ENCODE results near the gene SETD4.

Gene SETD4

GRCh38 chr21:36008505-36008904 lies 51.8 kb downstream of the SETD4 start:
- DNase-seq (ENCODE audit: low spot score): no peak

GRCh38 chr21:36005879-36006400 lies 54.4 kb downstream of the SETD4 start:
- no peak for DNase-seq (ENCODE audit: low spot score)

- DNase-seq (ENCODE audit: low spot score): no peak
Measured at GRCh38 chr21:36005018-36005417, 55.3 kb downstream of the SETD4 start.

GRCh38 chr21:36004441-36004840 lies 55.9 kb downstream of the SETD4 start:
- DNase-seq (ENCODE audit: low spot score): no peak

- DNase-seq (ENCODE audit: low spot score): no peak
Measured at GRCh38 chr21:36003776-36004175, 56.5 kb downstream of the SETD4 start.

GRCh38 chr21:35996217-35996616 lies 64.1 kb downstream of the SETD4 start:
- no peak for DNase-seq (ENCODE audit: low spot score)

- no peak for DNase-seq (ENCODE audit: low spot score)
Measured at GRCh38 chr21:35995522-35996088, 64.7 kb downstream of the SETD4 start.

- DNase-seq (ENCODE audit: low spot score): no peak
Measured at GRCh38 chr21:35994613-35995012, 65.7 kb downstream of the SETD4 start.

GRCh38 chr21:35993875-35994490 lies 66.3 kb downstream of the SETD4 start:
- DNase-seq (ENCODE audit: low spot score): no peak

- DNase-seq (ENCODE audit: low spot score): no peak
Measured at GRCh38 chr21:35991131-35991530, 69.2 kb downstream of the SETD4 start.

GRCh38 chr21:35990609-35991008 lies 69.7 kb downstream of the SETD4 start:
- DNase-seq (ENCODE audit: low spot score): no peak

- DNase-seq (ENCODE audit: low spot score): no peak
Measured at GRCh38 chr21:35989138-35989735, 71.1 kb downstream of the SETD4 start.

GRCh38 chr21:35988416-35989137 lies 71.7 kb downstream of the SETD4 start:
- peak; percentile 28 for DNase-seq (ENCODE audit: low spot score)

GRCh38 chr21:35987475-35987874 lies 72.9 kb downstream of the SETD4 start:
- DNase-seq (ENCODE audit: low spot score): no peak

GRCh38 chr21:35984654-35985361 lies 75.5 kb downstream of the SETD4 start:
- DNase-seq (ENCODE audit: low spot score): no peak
